GM18868 (cell line): ENCODE data around the gene TBC1D12.
"Not testable (repeated sequence)": the region's sequence is repeated elsewhere in the genome, so short reads cannot be mapped to it uniquely, and the experiment has no call there.

Experiments
- ATAC-seq: cut with Tn5 transposase; IDR thresholded peaks from one replicate; pipeline ENCODE4 v1.9.1; 2021; ENCODE audit warnings: mild to moderate bottlenecking, moderate library complexity; ENCODE audit not compliant: unreplicated experiment

Gene TBC1D12

DNA sequence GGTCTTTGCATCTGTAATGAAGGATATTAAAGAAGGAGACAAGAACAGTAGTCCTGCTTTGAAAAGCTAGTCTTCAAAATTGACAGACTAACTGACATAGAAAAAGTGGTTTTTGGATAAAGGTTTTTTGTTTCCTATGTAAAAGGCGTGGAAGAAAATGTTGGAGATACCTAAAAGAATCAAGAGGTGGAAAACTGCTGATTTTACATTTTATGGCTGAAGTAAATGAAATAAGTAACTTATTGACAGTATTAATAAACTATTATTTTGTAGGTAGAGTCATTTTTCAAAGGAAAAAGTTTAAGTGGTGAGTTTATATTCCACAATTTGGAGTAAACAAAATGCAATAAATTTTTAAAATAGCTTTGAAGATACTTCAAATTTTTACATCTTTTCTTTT is 130.7 kb downstream of the TBC1D12 start:
- ATAC-seq, result no peak

DNA sequence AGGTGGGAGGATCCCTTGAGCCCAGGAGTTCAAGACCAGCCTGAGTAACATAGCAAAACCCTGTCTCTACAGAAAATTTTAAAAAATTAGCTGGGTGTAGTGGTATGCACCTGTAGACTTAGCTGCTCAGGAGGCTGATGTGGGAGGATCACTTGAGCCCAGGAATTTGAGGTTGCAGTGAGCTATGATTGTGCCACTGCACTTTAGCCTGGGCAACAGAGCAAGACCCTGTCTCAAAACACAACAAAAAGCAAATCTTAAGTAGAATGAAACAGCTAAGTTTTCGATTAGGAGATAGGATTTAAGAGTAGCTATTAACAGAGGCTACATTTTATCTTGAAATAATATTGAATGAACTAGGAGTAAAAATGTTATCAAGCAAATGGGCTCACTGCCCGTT is 139.9 kb downstream of the TBC1D12 start:
- not testable (repeated sequence) for ATAC-seq

DNA sequence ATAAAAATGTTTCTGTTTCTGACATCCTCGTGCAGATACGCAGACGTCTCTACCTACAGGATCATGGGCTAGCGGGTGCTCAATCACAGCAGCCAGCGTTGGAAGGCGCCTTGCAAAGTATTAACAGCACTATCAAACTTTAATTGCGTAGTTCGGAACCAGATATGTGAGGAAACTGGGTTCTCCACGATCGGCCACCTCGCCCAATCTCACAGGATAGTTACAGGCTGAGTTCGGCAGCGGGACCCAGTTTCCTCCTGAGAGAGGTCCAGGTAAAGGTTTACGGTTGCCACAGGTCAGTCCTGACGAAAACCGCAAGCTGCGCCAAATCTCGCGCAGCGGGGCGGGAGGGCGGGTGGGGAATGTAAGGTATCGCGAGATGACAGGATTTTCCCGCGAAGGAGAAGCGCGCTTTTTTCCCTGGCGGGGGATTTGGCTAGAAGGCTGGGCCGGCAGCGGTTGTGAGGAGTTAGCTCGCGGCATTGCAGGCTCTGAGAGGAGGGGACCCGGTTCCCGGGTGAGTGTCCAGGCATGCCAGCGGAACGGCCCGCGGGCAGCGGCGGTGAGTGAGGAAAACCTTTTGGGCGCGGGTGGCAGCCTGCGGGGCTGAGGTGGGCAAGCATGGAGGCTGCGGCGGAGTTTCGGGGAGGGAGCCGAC is 143.2 kb downstream of the TBC1D12 start, which contains the start of gene HELLS:
HELLS (plus strand) TSS at position 398 of the 658 bp plus-strand sequence; CDS start at position 532, 134 bp downstream.
- peak; percentile 71 for ATAC-seq

- ATAC-seq, result peak; percentile 7
Observed at GRCh38 chr10:94546049-94546900, 143.9 kb downstream of the TBC1D12 start.

GRCh38 chr10:94546901-94547185 is 144.5 kb downstream of the TBC1D12 start:
- no peak for ATAC-seq

GRCh38 chr10:94549221-94549620 is 146.9 kb downstream of the TBC1D12 start:
- no peak for ATAC-seq

DNA sequence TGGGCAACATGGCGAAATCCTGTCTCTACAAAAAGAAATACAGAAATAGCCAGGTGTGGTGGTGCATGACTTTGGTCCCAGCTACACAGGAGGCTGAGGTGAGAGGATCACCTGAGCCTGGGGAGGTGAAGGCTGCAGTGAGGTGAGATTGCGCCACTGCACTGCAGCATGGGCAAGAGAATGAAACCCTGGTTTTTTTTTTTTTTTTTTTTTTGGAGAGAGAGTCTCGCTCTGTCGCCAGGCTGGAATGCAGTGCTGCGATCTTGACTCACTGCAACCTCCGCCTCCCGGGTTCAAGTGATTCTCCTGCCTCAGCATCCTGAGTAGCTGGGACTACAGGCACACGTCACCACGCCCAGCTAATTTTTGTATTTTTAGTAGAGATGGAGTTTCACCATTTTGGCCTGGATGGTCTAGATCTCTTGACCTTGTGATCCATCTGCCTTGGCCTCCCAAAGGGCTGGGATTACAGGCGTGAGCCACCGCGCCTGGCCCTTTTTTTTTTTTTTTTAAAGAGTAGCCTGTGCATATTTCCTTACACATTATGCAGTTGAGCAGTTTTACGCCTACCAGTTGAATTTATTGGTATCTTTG is 165.5 kb downstream of the TBC1D12 start:
- ATAC-seq, result not testable (repeated sequence)

DNA sequence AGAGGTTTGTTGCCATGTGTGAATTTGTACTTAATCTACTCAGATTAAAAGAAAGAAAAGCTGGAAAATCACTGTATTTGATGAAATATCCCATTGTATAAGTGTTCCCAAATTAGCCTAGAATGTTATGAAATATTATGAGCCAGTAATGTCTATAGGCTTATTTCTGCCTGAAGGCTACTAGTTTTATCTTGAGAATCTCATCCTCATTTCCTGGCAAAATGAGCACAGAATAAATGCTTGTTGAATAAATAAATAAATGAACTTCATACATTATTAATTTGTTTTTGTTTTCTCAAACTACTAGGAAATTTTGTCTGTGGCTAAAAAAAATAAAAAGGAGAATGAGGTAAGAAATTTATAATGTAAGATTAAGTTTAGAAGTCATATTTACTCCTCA is 168.7 kb downstream of the TBC1D12 start:
- ATAC-seq, result no peak

DNA sequence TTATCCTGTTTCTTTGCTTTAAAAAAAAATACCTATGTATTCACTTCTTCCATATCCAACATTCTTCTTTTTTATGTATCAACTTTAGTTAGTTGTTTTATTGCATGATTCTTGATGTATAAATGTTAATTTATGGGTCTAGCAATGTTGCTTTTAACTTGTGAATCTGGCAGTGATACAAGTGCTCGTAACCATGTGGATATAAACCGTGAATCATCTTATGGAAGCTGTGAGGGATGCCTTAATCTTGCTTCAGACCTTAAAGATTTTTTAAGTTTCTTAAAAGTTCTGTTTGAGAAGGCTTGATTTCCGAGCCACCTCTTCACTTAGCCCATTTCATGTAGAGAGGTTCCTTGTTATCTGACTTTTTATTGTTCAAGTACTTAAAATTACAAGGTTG is 169.2 kb downstream of the TBC1D12 start:
- ATAC-seq, result no peak

DNA sequence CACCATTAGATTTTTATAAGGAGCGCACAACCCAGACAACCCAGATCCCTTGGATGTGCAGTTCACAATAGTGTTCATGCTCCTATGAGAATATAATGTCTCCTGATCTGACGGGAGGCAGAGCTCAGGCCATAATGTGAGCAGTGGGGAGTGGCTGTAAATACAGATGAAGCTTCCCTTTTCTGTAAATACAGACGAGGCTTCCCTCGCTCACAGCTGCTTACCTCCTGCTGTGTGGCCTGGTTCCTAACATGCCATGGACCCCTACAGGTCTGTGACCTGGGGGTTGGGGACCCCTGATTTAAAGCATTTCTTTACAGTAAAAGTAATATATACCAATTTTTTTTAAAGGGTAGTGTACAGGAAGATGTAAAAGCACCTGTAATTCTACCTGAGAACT is 176.4 kb downstream of the TBC1D12 start:
- ATAC-seq, result no peak

GRCh38 chr10:94583124-94583523 is 180.8 kb downstream of the TBC1D12 start:
- no peak for ATAC-seq
